GM19240 (cell line): Measurements from ENCODE around the gene RAP1A.
"Not testable (repeated sequence)": the region's sequence is repeated elsewhere in the genome, so short reads cannot be mapped to it uniquely, and the experiment has no call there.

Experiments
- DNase-seq: peaks from one replicate; pipeline ENCODE4 v3.0.0; 2011; ENCODE audit warnings: low spot score; ENCODE audit not compliant: insufficient read length

Gene RAP1A

GRCh38 chr1:111597426-111597825 is 22.2 kb upstream of the RAP1A start:
- DNase-seq: no peak

GRCh38 chr1:111598544-111598943 is 21.0 kb upstream of the RAP1A start:
- no peak for DNase-seq

GRCh38 chr1:111599781-111600693 is 19.6 kb upstream of the RAP1A start:
- no peak for DNase-seq

GRCh38 chr1:111600886-111601386 is 18.7 kb upstream of the RAP1A start:
- no peak for DNase-seq

GRCh38 chr1:111602302-111602701 is 17.3 kb upstream of the RAP1A start:
- no peak for DNase-seq

GRCh38 chr1:111602974-111603373 is 16.6 kb upstream of the RAP1A start:
- no peak for DNase-seq

- DNase-seq: peak; percentile 50
Measured at GRCh38 chr1:111603979-111604378, 15.6 kb upstream of the RAP1A start.

- DNase-seq: no peak
Measured at GRCh38 chr1:111604931-111605330, 14.7 kb upstream of the RAP1A start.

- DNase-seq: no peak
Measured at GRCh38 chr1:111605576-111605975, 14.0 kb upstream of the RAP1A start.

GRCh38 chr1:111606457-111607215 is 13.0 kb upstream of the RAP1A start:
- DNase-seq: not testable (repeated sequence)

- not testable (repeated sequence) for DNase-seq
Measured at GRCh38 chr1:111608528-111608927, 11.1 kb upstream of the RAP1A start.

GRCh38 chr1:111611986-111612385 is 7.6 kb upstream of the RAP1A start:
- no peak for DNase-seq

- DNase-seq: peak; percentile 44
Measured at GRCh38 chr1:111615870-111616715, 3.5 kb upstream of the RAP1A start.

GRCh38 chr1:111618081-111618480 is 1.5 kb upstream of the RAP1A start:
- DNase-seq: no peak

- DNase-seq: no peak
Measured at GRCh38 chr1:111618961-111619634, 491 bp upstream of the RAP1A start.

- no peak for DNase-seq
Measured at GRCh38 chr1:111620441-111620971, 917 bp downstream of the RAP1A start.

GRCh38 chr1:111621050-111621449 is 1.5 kb downstream of the RAP1A start:
- DNase-seq: no peak

- no peak for DNase-seq
Measured at GRCh38 chr1:111622166-111622565, 2.6 kb downstream of the RAP1A start.

- no peak for DNase-seq
Measured at GRCh38 chr1:111624382-111624781, 4.8 kb downstream of the RAP1A start.

- DNase-seq: no peak
Measured at GRCh38 chr1:111625276-111625675, 5.7 kb downstream of the RAP1A start.
